Osteoblast (primary cell): Measurements from ENCODE around the gene DCAF6. TPM values are rescaled to one million over a fixed set of nuclear protein-coding genes. Genes with fewer than 3 reads are reported as not detected.

Experiments
- DNase-seq: peaks from one replicate; pipeline ENCODE4 v3.0.0; 2011; ENCODE audit warnings: low spot score, mixed read lengths; ENCODE audit not compliant: insufficient read length; ENCODE audit errors: missing footprints
- H2AFZ ChIP-seq: 2 replicates; pipeline ENCODE4 v1.6.0; 2011; ENCODE audit warnings: mild to moderate bottlenecking, low read length
- H3K27ac ChIP-seq: 2 replicates; pipeline ENCODE4 v1.5.1; 2011; ENCODE audit warnings: mild to moderate bottlenecking, low read depth, low read length, moderate library complexity
- H3K27me3 ChIP-seq: 2 replicates; pipeline ENCODE4 v1.6.0; 2012; ENCODE audit warnings: mild to moderate bottlenecking, control low read depth, inconsistent platforms, low read length, moderate library complexity; ENCODE audit not compliant: insufficient read depth
- H3K36me3 ChIP-seq: 2 replicates; pipeline ENCODE4 v1.5.1; 2011; ENCODE audit warnings: mild to moderate bottlenecking, low read length, control low read depth, moderate library complexity; ENCODE audit not compliant: insufficient read depth
- H3K4me1 ChIP-seq: 2 replicates; pipeline ENCODE4 v1.5.1; 2011; ENCODE audit warnings: mild to moderate bottlenecking, low read length, control low read depth, moderate library complexity; ENCODE audit not compliant: insufficient read depth
- H3K4me2 ChIP-seq: 2 replicates; pipeline ENCODE4 v1.6.0; 2011; ENCODE audit warnings: mild to moderate bottlenecking, low read length; ENCODE audit not compliant: insufficient read depth
- H3K4me3 ChIP-seq: fragments of 200-600 bp; sonication (generic); 3 replicates; pipeline ENCODE4 v1.5.1; 2012; ENCODE audit warnings: mild to moderate bottlenecking, low read length, inconsistent platforms; ENCODE audit not compliant: insufficient read depth
- H3K79me2 ChIP-seq: 2 replicates; pipeline ENCODE4 v1.6.0; 2012; ENCODE audit warnings: mild to moderate bottlenecking, low read length, control low read depth, inconsistent platforms; ENCODE audit not compliant: insufficient read depth
- H3K9me3 ChIP-seq: 2 replicates; pipeline ENCODE4 v1.5.1; 2011; ENCODE audit warnings: low read depth, low read length, control low read depth
- H4K20me1 ChIP-seq: 2 replicates; pipeline ENCODE4 v1.6.0; 2012; ENCODE audit warnings: mild to moderate bottlenecking, low read length, control low read depth; ENCODE audit not compliant: insufficient read depth
- CTCF ChIP-seq: IDR thresholded peaks from 2 replicates; pipeline ENCODE4 v1.5.1; 2011; ENCODE audit warnings: mild to moderate bottlenecking, low read depth, low read length, moderate library complexity; ENCODE audit errors: extremely low read depth
- total RNA-seq: library from RNA; depleted of rRNA; stranded (reverse); fragments of >200 nt; gene quantifications from 2 replicates; pipeline ENCODE4 v1.2.3, GENCODE V29; 2012

The DCAF6 gene
- total RNA-seq, 1 donor = 91.6 TPM

- H3K4me2 ChIP-seq = no peak overlapping the region
- H3K4me3 ChIP-seq = no peak overlapping the region
Observed at GRCh38 chr1:167905182-167905581, 31.3 kb upstream of the DCAF6 start.

GRCh38 chr1:167905671-167906070, 30.8 kb upstream of the DCAF6 start:
- Histone ChIP-seq H3K36me3 (no peaks in the 10 kb centered on the region), H3K27ac (no peak overlapping the region), H2AFZ (peak overlapping the region; percentile 65), H3K4me3 (no peak overlapping the region), H3K9me3 (peaks cover 1% of the 10 kb centered on the region), H3K4me2 (no peak overlapping the region), H3K79me2 (no peaks in the 10 kb centered on the region), H4K20me1 (no peaks in the 10 kb centered on the region), H3K4me1 (peaks cover 13% of the 10 kb centered on the region), H3K27me3 (no peaks in the 10 kb centered on the region)
- DNase-seq = no peak
- no peak for TF ChIP-seq CTCF

More at GRCh38 chr1:167905182-167905581, 31.3 kb upstream of the DCAF6 start:
- Histone ChIP-seq H2AFZ (peak overlapping the region; percentile 65), H4K20me1 (no peaks in the 10 kb centered on the region), H3K27ac (peak overlapping the region; percentile 43), H3K9me3 (peaks cover 1% of the 10 kb centered on the region), H3K36me3 (no peaks in the 10 kb centered on the region), H3K4me1 (peaks cover 13% of the 10 kb centered on the region), H3K27me3 (no peaks in the 10 kb centered on the region), H3K79me2 (no peaks in the 10 kb centered on the region)
- no peak for DNase-seq
- TF ChIP-seq CTCF = no peak

- H3K27me3 ChIP-seq = no peaks in the 10 kb centered on the region
- DNase-seq = no peak
- H3K36me3 ChIP-seq = peaks cover 9% of the 10 kb centered on the region
- no peak overlapping the region for H3K4me2 ChIP-seq
- H3K79me2 ChIP-seq = no peaks in the 10 kb centered on the region
- H3K4me3 ChIP-seq = no peak overlapping the region
- no peak overlapping the region for H3K27ac ChIP-seq
- peaks cover 1% of the 10 kb centered on the region for H3K9me3 ChIP-seq
- peaks cover 7% of the 10 kb centered on the region for H3K4me1 ChIP-seq
- TF ChIP-seq CTCF = no peak
- H4K20me1 ChIP-seq = no peaks in the 10 kb centered on the region
- H2AFZ ChIP-seq = no peak overlapping the region
Observed at GRCh38 chr1:167909691-167910180, 26.7 kb upstream of the DCAF6 start.

- DNase-seq = no peak
- no peaks in the 10 kb centered on the region for H3K4me1 ChIP-seq
- H4K20me1 ChIP-seq = no peaks in the 10 kb centered on the region
- peaks cover 1% of the 10 kb centered on the region for H3K9me3 ChIP-seq
- H3K4me2 ChIP-seq = no peak overlapping the region
- no peak overlapping the region for H3K27ac ChIP-seq
- peaks cover 9% of the 10 kb centered on the region for H3K36me3 ChIP-seq
- H2AFZ ChIP-seq = no peak overlapping the region
- no peaks in the 10 kb centered on the region for H3K79me2 ChIP-seq
- no peak overlapping the region for H3K4me3 ChIP-seq
- no peak for TF ChIP-seq CTCF
- no peaks in the 10 kb centered on the region for H3K27me3 ChIP-seq
Observed at GRCh38 chr1:167910530-167910929, 26.0 kb upstream of the DCAF6 start.
